CD8-positive, alpha-beta memory T cell (primary cell): ENCODE data around the gene TNFRSF8. TPM values are rescaled to one million over a fixed set of nuclear protein-coding genes. Genes with fewer than 3 reads are reported as not detected.

Source experiments
- CTCF ChIA-PET: fragments of 350-600 bp; sonication (Branson Sonifier 250); formaldehyde crosslinking; loops from one replicate; lab custom pipeline; 2021; ENCODE audit warnings: antibody characterized with exemption; lab: Charles Lee
- POLR2A ChIA-PET: fragments of 350-600 bp; sonication (Branson Sonifier 250); formaldehyde crosslinking; loops from one replicate; lab custom pipeline; 2021; ENCODE audit warnings: antibody characterized with exemption; lab: Charles Lee
- DNase-seq, 5 donors: peaks; one replicate each; pipeline versions ENCODE4 v3.0.0 to v3.0.0-alpha.2; 2020 to 2022; ENCODE audit warnings: mixed read lengths in 1 of 5
- H3K27ac ChIP-seq: one replicate; pipeline ENCODE4 v1.7.0; 2013; ENCODE audit warnings: low read depth, mild to moderate bottlenecking, low read length, moderate library complexity
- H3K27me3 ChIP-seq: 2 replicates; pipeline ENCODE4 v1.7.0; 2013; ENCODE audit warnings: low read length, mild to moderate bottlenecking; ENCODE audit not compliant: insufficient read depth, poor library complexity, severe bottlenecking
- H3K36me3 ChIP-seq: 2 replicates; pipeline ENCODE4 v1.7.0; 2013; ENCODE audit warnings: mild to moderate bottlenecking, low read length, moderate library complexity; ENCODE audit not compliant: insufficient read depth
- H3K4me1 ChIP-seq: 2 replicates; pipeline ENCODE4 v1.7.0; 2013; ENCODE audit warnings: mild to moderate bottlenecking, low read length, moderate library complexity; ENCODE audit not compliant: insufficient read depth
- H3K4me3 ChIP-seq: 2 replicates; pipeline ENCODE4 v1.7.0; 2013; ENCODE audit warnings: mild to moderate bottlenecking, low read length
- H3K9me3 ChIP-seq: 2 replicates; pipeline ENCODE4 v1.7.0; 2013; ENCODE audit warnings: mild to moderate bottlenecking, low read length
- H3K27ac Mint-ChIP-seq, 8 donors: one replicate each; pipeline ENCODE4 v1.8.0; 2020 to 2021; ENCODE audit warnings: mixed read lengths in 8 of 8, mild to moderate bottlenecking in 6 of 8, inconsistent platforms in 3 of 8, moderate library complexity in 3 of 8
- H3K27me3 Mint-ChIP-seq, 2 donors: one replicate each; pipeline ENCODE4 v1.8.0; 2020 to 2021; ENCODE audit warnings: mixed read lengths in 2 of 2, mild to moderate bottlenecking in 1 of 2, moderate library complexity in 1 of 2
- H3K36me3 Mint-ChIP-seq, 3 donors: one replicate each; pipeline ENCODE4 v1.8.0; 2020 to 2021; ENCODE audit warnings: mixed read lengths in 3 of 3, inconsistent platforms in 1 of 3, mild to moderate bottlenecking in 1 of 3
- H3K4me1 Mint-ChIP-seq, 3 donors: one replicate each; pipeline ENCODE4 v1.8.0; 2020 to 2021; ENCODE audit warnings: mixed read lengths in 3 of 3, inconsistent platforms in 1 of 3, mild to moderate bottlenecking in 1 of 3
- H3K4me3 Mint-ChIP-seq, 7 donors: one replicate each; pipeline ENCODE4 v1.8.0; 2020 to 2021; ENCODE audit warnings: mixed read lengths in 7 of 7, mild to moderate bottlenecking in 6 of 7, moderate library complexity in 4 of 7, inconsistent platforms in 2 of 7
- H3K9me3 Mint-ChIP-seq, 5 donors: one replicate each; pipeline ENCODE4 v1.8.0; 2020 to 2022; ENCODE audit warnings: mixed read lengths in 5 of 5, mild to moderate bottlenecking in 3 of 5, moderate library complexity in 2 of 5, inconsistent platforms in 1 of 5
- polyA plus RNA-seq: library from polyadenylated mRNA; unstranded; fragments of 300-500 nt; fragmentation: Illumina TruSeq; gene quantifications from one replicate; pipeline ENCODE4 v1.2.3, GENCODE V29; 2021
- total RNA-seq, 2 experiments: library from RNA; stranded (reverse); gene quantifications; one replicate each; pipeline ENCODE4 v1.2.3, GENCODE V29; 2021

The TNFRSF8 gene
- total and polyA plus RNA-seq, 3 experiments from 2014 or later: 1.5 to 1.9 TPM; not detected in 1

- no peaks in the 10 kb centered on the region for H3K36me3 ChIP-seq
Observed at GRCh38 chr1:12145616-12146342, 82.7 kb downstream of the TNFRSF8 start.

GRCh38 chr1:12146343-12147112 lies 83.4 kb downstream of the TNFRSF8 start:
- ChIA-PET CTCF (interaction anchor here (0.7 to 5.5 kb wide), 2 partner anchors 21 to 22 kb away, joined by 3 to 41 read pairs; no protein-coding TSS in a partner anchor), POLR2A (no interaction called here)
- Mint-ChIP-seq H3K36me3 (no peaks in the 10 kb centered on the region), H3K27ac (peak overlapping the region; percentile 52 to 94 (median 82)), H3K9me3 (no peaks in the 10 kb centered on the region), H3K27me3 (no peaks in the 10 kb centered on the region), H3K4me3 (peak overlapping the region in 1 of 7 donors; percentile 35), H3K4me1 (peaks cover 60 to 78% (median 64%) of the 10 kb centered on the region in 3 donors)
- Histone ChIP-seq H3K4me1 (peaks cover 75% of the 10 kb centered on the region), H3K27ac (no peak overlapping the region), H3K9me3 (no peaks in the 10 kb centered on the region), H3K27me3 (no peaks in the 10 kb centered on the region), H3K36me3 (no peaks in the 10 kb centered on the region), H3K4me3 (no peak overlapping the region)
- DNase-seq: no peak

More at GRCh38 chr1:12145616-12146342, 82.7 kb downstream of the TNFRSF8 start:
- Mint-ChIP-seq H3K36me3 (no peaks in the 10 kb centered on the region), H3K4me1 (peaks cover 53 to 71% (median 57%) of the 10 kb centered on the region in 3 donors), H3K27ac (peak overlapping the region in 6 of 8 donors; percentile 10 to 89 (median 78)), H3K27me3 (no peaks in the 10 kb centered on the region), H3K4me3 (no peak overlapping the region), H3K9me3 (no peaks in the 10 kb centered on the region)
- H3K9me3 ChIP-seq: no peaks in the 10 kb centered on the region
- peaks cover 67% of the 10 kb centered on the region for H3K4me1 ChIP-seq
- no peaks in the 10 kb centered on the region for H3K27me3 ChIP-seq
- DNase-seq: no peak
- ChIA-PET CTCF (interaction anchor here (0.7 to 3.6 kb wide), 3 partner anchors 21 to 64 kb away, joined by 3 to 13 read pairs (median 3); no protein-coding TSS in a partner anchor), POLR2A (no interaction called here)
- no peak overlapping the region for H3K4me3 ChIP-seq
- H3K27ac ChIP-seq: no peak overlapping the region

- Mint-ChIP-seq H3K36me3 (no peaks in the 10 kb centered on the region), H3K27ac (peak overlapping the region; percentile 52 to 99 (median 82)), H3K27me3 (no peaks in the 10 kb centered on the region), H3K4me3 (peak overlapping the region in 3 of 7 donors; percentile 18 to 35 (median 34)), H3K4me1 (peaks cover 68 to 85% (median 71%) of the 10 kb centered on the region in 3 donors), H3K9me3 (no peaks in the 10 kb centered on the region)
- no peaks in the 10 kb centered on the region for H3K36me3 ChIP-seq
- POLR2A ChIA-PET: interaction anchor here (0.9 to 3.0 kb wide), 2 partner anchors 13 to 23 kb away, joined by 3 to 15 read pairs; no protein-coding TSS in a partner anchor
- H3K4me3 ChIP-seq: no peak overlapping the region
- H3K27ac ChIP-seq: no peak overlapping the region
- H3K9me3 ChIP-seq: no peaks in the 10 kb centered on the region
- H3K4me1 ChIP-seq: peaks cover 82% of the 10 kb centered on the region
- no peak for DNase-seq
- no peaks in the 10 kb centered on the region for H3K27me3 ChIP-seq
- CTCF ChIA-PET: interaction anchor here (0.9 to 5.5 kb wide), 3 partner anchors 12 to 22 kb away, joined by 3 to 41 read pairs (median 7); no protein-coding TSS in a partner anchor
Observed at GRCh38 chr1:12147201-12147701, 84.1 kb downstream of the TNFRSF8 start.

- H3K27me3 ChIP-seq: no peaks in the 10 kb centered on the region
- no peak overlapping the region for H3K27ac ChIP-seq
- H3K4me3 Mint-ChIP-seq: peak overlapping the region in 5 of 7 donors; percentile 20 to 75 (median 50)
- no peaks in the 10 kb centered on the region for H3K27me3 Mint-ChIP-seq
- no peak for DNase-seq
- H3K9me3 ChIP-seq: no peaks in the 10 kb centered on the region
- H3K4me3 ChIP-seq: no peak overlapping the region
- H3K36me3 ChIP-seq: no peaks in the 10 kb centered on the region
- POLR2A ChIA-PET: interaction anchor here (0.6 to 3.1 kb wide), 9 partner anchors 11 to 30 kb away, joined by 3 to 38 read pairs (median 4); no protein-coding TSS in a partner anchor
- H3K4me1 Mint-ChIP-seq: peaks cover 77 to 89% (median 81%) of the 10 kb centered on the region in 3 donors
- no peaks in the 10 kb centered on the region for H3K36me3 Mint-ChIP-seq
- CTCF ChIA-PET: interaction anchor here (0.9 to 5.5 kb wide), 8 partner anchors 9 to 86 kb away, joined by 3 to 41 read pairs (median 5); no protein-coding TSS in a partner anchor
- H3K27ac Mint-ChIP-seq: peak overlapping the region; percentile 82 to 99 (median 96)
- H3K9me3 Mint-ChIP-seq: no peaks in the 10 kb centered on the region
- peaks cover 89% of the 10 kb centered on the region for H3K4me1 ChIP-seq
Observed at GRCh38 chr1:12148160-12148957, 85.3 kb downstream of the TNFRSF8 start.

- Mint-ChIP-seq H3K4me1 (peaks cover 73 to 88% (median 78%) of the 10 kb centered on the region in 3 donors), H3K9me3 (no peaks in the 10 kb centered on the region), H3K27me3 (no peaks in the 10 kb centered on the region), H3K27ac (peak overlapping the region; percentile 89 to 99 (median 98)), H3K4me3 (peak overlapping the region in 6 of 7 donors; percentile 20 to 76 (median 56)), H3K36me3 (no peaks in the 10 kb centered on the region)
- ChIA-PET POLR2A (interaction anchor here (0.6 to 3.1 kb wide), 10 partner anchors 11 to 81 kb away, joined by 3 to 38 read pairs (median 6); no protein-coding TSS in a partner anchor), CTCF (interaction anchor here (1.0 to 5.5 kb wide), 12 partner anchors 8 to 94 kb away, joined by 3 to 41 read pairs (median 6); no protein-coding TSS in a partner anchor)
- Histone ChIP-seq H3K4me3 (peak overlapping the region; percentile 10), H3K36me3 (no peaks in the 10 kb centered on the region), H3K9me3 (no peaks in the 10 kb centered on the region), H3K4me1 (peaks cover 84% of the 10 kb centered on the region), H3K27me3 (no peaks in the 10 kb centered on the region), H3K27ac (peak overlapping the region; percentile 32)
- no peak for DNase-seq
Observed at GRCh38 chr1:12148958-12149790, 86.1 kb downstream of the TNFRSF8 start.

- POLR2A ChIA-PET: interaction anchor here (0.6 to 3.1 kb wide), 10 partner anchors 10 to 242 kb away, joined by 3 to 38 read pairs (median 6); no protein-coding TSS in a partner anchor
- peak overlapping the region; percentile 53 for H3K27ac ChIP-seq
- no peaks in the 10 kb centered on the region for H3K36me3 Mint-ChIP-seq
- H3K27me3 ChIP-seq: no peaks in the 10 kb centered on the region
- H3K9me3 Mint-ChIP-seq: no peaks in the 10 kb centered on the region
- no peaks in the 10 kb centered on the region for H3K27me3 Mint-ChIP-seq
- H3K4me1 Mint-ChIP-seq: peaks cover 73 to 88% (median 77%) of the 10 kb centered on the region in 3 donors
- H3K4me3 ChIP-seq: peak overlapping the region; percentile 42
- no peak for DNase-seq
- CTCF ChIA-PET: interaction anchor here (1.0 to 5.5 kb wide), 12 partner anchors 8 to 94 kb away, joined by 3 to 41 read pairs (median 6); no protein-coding TSS in a partner anchor
- H3K4me3 Mint-ChIP-seq: peak overlapping the region in 6 of 7 donors; percentile 35 to 81 (median 69)
- H3K36me3 ChIP-seq: no peaks in the 10 kb centered on the region
- peaks cover 81% of the 10 kb centered on the region for H3K4me1 ChIP-seq
- H3K9me3 ChIP-seq: no peaks in the 10 kb centered on the region
- H3K27ac Mint-ChIP-seq: peak overlapping the region; percentile 89 to 99 (median 98)
Observed at GRCh38 chr1:12149791-12150175, 86.7 kb downstream of the TNFRSF8 start.
